Measurements from ENCODE around the gene ENTPD1.

The ENTPD1 gene

DNA sequence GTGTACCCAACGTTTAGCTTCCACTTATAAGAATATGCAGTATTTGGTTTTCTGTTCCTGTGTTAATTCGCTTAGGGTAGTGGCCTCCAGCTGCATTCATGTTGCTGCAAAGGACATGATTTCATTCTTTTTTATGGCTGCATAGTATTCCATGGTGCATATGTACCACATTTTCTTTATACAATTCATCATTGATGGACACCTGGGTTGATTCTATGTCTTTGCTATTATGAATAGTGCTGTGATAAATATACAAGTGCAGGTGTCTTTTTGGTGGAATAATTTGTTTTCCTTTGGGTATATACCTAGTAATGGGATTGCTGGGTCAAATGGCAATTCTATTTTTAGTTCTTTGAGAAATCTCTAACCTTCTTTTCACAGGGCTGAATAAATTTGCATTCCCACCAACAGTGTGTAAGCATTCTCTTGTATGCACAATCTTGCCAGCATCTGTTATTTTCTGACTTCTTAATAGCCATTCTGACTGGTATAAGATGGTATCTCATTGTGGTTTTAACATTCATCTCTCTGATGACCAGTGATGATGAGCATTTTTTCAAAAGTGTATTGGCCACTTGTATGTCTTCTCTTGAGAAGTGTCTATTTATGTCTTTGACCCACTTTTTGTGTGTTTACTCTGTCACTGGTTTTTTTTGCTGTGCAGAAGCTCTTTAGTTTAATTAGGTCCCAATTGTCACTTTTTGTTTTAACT, 79.3 kb downstream of the ENTPD1 start:
- Histone ChIP-seq H3K4me1 (ENCODE audit: insufficient read depth, poor library complexity, severe bottlenecking) (no peaks in the 10 kb centered on the region), H3K4me3 (ENCODE audit: severe bottlenecking) (no peak overlapping the region), H3K9me3 (ENCODE audit: severe bottlenecking) (no peaks in the 10 kb centered on the region), H3K27ac (ENCODE audit: poor library complexity, severe bottlenecking) (no peak overlapping the region), H3K36me3 (ENCODE audit: low read depth) (no peaks in the 10 kb centered on the region), H3K27me3 (ENCODE audit: insufficient read depth, poor library complexity, severe bottlenecking) (no peaks in the 10 kb centered on the region)
- no peak for ATAC-seq (ENCODE audit: low read depth)
- TF ChIP-seq, protein P1, sequence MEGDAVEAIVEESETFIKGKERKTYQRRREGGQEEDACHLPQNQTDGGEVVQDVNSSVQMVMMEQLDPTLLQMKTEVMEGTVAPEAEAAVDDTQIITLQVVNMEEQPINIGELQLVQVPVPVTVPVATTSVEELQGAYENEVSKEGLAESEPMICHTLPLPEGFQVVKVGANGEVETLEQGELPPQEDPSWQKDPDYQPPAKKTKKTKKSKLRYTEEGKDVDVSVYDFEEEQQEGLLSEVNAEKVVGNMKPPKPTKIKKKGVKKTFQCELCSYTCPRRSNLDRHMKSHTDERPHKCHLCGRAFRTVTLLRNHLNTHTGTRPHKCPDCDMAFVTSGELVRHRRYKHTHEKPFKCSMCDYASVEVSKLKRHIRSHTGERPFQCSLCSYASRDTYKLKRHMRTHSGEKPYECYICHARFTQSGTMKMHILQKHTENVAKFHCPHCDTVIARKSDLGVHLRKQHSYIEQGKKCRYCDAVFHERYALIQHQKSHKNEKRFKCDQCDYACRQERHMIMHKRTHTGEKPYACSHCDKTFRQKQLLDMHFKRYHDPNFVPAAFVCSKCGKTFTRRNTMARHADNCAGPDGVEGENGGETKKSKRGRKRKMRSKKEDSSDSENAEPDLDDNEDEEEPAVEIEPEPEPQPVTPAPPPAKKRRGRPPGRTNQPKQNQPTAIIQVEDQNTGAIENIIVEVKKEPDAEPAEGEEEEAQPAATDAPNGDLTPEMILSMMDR (IDR thresholded peaks at IDR 0.05; ENCODE audit: poor library complexity, severe bottlenecking) = no peak
- DNase-seq (ENCODE audit: low spot score) = no peak

DNA sequence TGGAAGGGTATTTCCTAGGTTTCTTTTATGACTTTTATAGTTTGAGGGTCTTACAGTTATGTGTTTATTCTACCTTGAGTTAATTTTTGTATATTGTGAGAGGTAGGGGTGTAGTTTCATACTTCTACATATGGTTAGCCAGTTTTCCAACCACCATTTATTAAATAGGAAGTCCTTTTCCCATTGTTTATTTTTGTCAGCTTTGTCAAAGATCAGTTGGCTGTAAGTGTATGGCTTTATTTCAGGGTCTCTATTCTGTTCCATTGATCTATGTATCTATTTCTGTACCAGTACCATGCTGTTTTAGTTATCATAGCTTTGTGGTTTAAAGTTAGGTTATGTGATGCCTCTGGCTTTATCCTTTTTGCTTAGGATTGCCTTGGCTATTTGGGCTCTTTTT, 79.9 kb downstream of the ENTPD1 start:
- Histone ChIP-seq H3K27ac (ENCODE audit: poor library complexity, severe bottlenecking) (no peak overlapping the region), H3K9me3 (ENCODE audit: severe bottlenecking) (no peaks in the 10 kb centered on the region), H3K27me3 (ENCODE audit: insufficient read depth, poor library complexity, severe bottlenecking) (no peaks in the 10 kb centered on the region), H3K4me1 (ENCODE audit: insufficient read depth, poor library complexity, severe bottlenecking) (no peaks in the 10 kb centered on the region), H3K4me3 (ENCODE audit: severe bottlenecking) (no peak overlapping the region), H3K36me3 (ENCODE audit: low read depth) (no peaks in the 10 kb centered on the region)
- ATAC-seq (ENCODE audit: low read depth) = no peak
- TF ChIP-seq, protein P1 (IDR thresholded peaks at IDR 0.05; ENCODE audit: poor library complexity, severe bottlenecking) = no peak
- no peak for DNase-seq (ENCODE audit: low spot score)

DNA sequence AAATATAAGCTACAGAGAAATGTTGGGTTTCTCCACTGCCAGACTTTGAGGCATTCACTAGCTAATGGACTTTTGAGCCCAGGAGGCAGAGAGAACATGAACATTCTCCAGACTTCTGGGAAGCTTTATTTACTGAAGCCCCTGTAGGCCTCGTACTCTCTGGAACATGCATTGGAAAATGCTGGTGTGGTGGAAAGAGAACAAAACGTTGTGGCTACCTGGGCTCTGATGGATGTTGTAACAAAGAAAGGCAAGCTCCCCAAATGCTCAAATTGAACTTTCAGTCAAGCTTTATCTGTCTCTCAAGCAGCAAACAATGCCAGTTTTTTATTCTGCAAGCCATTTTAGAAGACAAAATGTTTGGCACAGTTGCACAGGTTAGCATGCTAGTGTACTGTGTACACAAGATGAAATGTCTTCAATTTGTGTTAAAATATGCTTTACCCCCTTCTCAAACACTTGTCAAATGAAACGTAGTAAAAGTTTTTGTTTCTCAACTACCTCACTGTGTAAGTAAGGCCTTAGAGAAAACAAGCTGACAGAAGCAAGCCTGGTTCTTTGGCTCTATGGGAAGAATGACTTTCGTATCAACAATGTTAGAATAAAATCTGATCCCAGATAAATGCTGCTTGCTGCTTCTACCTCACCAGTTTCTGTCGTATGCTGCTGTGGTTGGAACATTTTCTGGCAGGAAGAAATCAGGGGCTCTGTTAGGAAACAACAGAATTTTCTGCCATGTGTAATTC, 80.8 kb downstream of the ENTPD1 start:
- no peak overlapping the region for H3K4me3 ChIP-seq (ENCODE audit: severe bottlenecking)
- H3K27ac ChIP-seq (ENCODE audit: poor library complexity, severe bottlenecking) = no peak overlapping the region
- no peaks in the 10 kb centered on the region for H3K27me3 ChIP-seq (ENCODE audit: insufficient read depth, poor library complexity, severe bottlenecking)
- TF ChIP-seq, protein P1 (IDR thresholded peaks at IDR 0.05; ENCODE audit: poor library complexity, severe bottlenecking) = no peak
- no peaks in the 10 kb centered on the region for H3K36me3 ChIP-seq (ENCODE audit: low read depth)
- H3K9me3 ChIP-seq (ENCODE audit: severe bottlenecking) = no peaks in the 10 kb centered on the region
- ATAC-seq (ENCODE audit: low read depth) = no peak
- no peaks in the 10 kb centered on the region for H3K4me1 ChIP-seq (ENCODE audit: insufficient read depth, poor library complexity, severe bottlenecking)
- no peak for DNase-seq (ENCODE audit: low spot score)

DNA sequence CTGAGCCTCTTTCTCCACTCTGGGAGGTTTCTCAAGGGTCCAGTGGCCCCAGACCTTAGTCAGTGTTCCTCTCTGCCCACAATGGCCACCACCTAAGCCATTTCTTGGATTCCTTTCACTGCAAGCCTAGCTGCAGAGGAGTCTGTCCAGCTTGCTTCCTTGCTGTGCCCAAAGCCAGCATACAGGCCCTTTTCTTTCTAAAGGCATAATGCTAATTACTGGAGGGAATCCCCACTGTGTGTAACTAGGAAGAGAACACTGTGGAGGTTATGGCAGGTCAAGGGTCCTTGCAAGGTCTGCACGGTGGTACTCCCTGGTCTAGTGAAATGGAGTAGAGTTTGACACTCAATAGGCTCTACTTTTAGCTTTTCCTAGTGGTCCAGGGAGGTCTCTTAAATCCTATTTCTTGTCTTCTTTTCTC, 81.4 kb downstream of the ENTPD1 start:
- no peaks in the 10 kb centered on the region for H3K27me3 ChIP-seq (ENCODE audit: insufficient read depth, poor library complexity, severe bottlenecking)
- no peaks in the 10 kb centered on the region for H3K9me3 ChIP-seq (ENCODE audit: severe bottlenecking)
- no peak for DNase-seq (ENCODE audit: low spot score)
- ATAC-seq (ENCODE audit: low read depth) = no peak
- H3K27ac ChIP-seq (ENCODE audit: poor library complexity, severe bottlenecking) = no peak overlapping the region
- H3K36me3 ChIP-seq (ENCODE audit: low read depth) = no peaks in the 10 kb centered on the region
- no peak overlapping the region for H3K4me3 ChIP-seq (ENCODE audit: severe bottlenecking)
- H3K4me1 ChIP-seq (ENCODE audit: insufficient read depth, poor library complexity, severe bottlenecking) = no peaks in the 10 kb centered on the region
- TF ChIP-seq, protein P1 (IDR thresholded peaks at IDR 0.05; ENCODE audit: poor library complexity, severe bottlenecking) = no peak

DNA sequence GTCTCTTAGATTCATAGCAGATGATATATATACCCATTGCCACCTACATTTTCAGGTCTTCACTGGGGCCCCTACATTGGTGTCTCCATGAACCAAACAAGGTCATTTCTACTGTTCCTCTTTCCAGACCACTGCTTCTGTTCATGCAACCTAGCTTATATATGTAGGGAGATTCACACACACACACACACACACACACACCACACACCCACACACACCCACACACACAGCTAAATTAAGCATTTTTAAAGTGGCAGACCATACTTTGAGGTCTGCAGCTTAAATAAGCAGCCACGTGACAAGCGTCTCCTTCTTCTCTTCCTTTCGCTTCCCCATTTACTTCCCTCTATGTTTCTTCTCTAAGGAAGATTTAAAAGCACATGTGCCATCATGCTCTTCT, 81.8 kb downstream of the ENTPD1 start:
- no peak for ATAC-seq (ENCODE audit: low read depth)
- Histone ChIP-seq H3K27me3 (ENCODE audit: insufficient read depth, poor library complexity, severe bottlenecking) (no peaks in the 10 kb centered on the region), H3K27ac (ENCODE audit: poor library complexity, severe bottlenecking) (no peak overlapping the region), H3K4me1 (ENCODE audit: insufficient read depth, poor library complexity, severe bottlenecking) (no peaks in the 10 kb centered on the region), H3K4me3 (ENCODE audit: severe bottlenecking) (no peak overlapping the region), H3K36me3 (ENCODE audit: low read depth) (no peaks in the 10 kb centered on the region), H3K9me3 (ENCODE audit: severe bottlenecking) (no peaks in the 10 kb centered on the region)
- DNase-seq (ENCODE audit: low spot score) = no peak
- TF ChIP-seq, protein P1 (IDR thresholded peaks at IDR 0.05; ENCODE audit: poor library complexity, severe bottlenecking) = no peak

Measured in RWPE2 (cell line).